ENCODE data around the gene THRA.

THRA gene

DNA sequence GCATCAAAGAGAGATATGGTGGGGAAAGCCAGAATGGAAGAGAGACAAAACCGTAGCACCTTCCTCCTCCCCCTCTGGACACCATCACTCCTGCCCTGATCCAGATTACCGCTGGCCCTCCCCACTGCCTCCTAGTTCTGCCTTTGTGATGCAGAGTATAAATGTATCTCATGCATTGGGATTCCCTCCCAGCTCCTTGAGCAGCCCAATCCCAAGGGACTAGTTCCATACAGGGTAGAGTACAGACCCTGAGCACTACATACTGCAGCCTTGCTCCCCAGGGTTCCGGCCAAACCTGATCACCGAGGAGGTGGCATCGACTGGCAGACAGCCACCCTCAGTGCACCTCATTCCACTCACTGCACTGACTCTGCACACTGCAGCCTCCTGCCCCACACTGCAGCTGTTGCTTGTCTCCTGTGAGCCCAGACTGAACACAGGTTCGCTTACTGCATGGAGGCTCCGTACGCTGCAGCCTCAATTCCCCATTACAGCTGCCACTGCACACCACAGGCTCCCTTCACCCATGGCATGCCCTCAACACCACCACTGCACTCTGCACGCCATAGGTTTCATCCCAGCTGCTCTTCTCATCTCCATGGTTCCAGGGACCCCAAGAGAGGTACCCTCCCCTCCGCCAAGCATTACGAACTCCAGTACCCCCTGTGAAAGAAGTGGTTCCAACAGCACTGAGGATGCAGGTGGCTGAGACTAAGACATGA lies 1.7 kb upstream of the THRA start:
- TF ChIP-seq, protein P1, sequence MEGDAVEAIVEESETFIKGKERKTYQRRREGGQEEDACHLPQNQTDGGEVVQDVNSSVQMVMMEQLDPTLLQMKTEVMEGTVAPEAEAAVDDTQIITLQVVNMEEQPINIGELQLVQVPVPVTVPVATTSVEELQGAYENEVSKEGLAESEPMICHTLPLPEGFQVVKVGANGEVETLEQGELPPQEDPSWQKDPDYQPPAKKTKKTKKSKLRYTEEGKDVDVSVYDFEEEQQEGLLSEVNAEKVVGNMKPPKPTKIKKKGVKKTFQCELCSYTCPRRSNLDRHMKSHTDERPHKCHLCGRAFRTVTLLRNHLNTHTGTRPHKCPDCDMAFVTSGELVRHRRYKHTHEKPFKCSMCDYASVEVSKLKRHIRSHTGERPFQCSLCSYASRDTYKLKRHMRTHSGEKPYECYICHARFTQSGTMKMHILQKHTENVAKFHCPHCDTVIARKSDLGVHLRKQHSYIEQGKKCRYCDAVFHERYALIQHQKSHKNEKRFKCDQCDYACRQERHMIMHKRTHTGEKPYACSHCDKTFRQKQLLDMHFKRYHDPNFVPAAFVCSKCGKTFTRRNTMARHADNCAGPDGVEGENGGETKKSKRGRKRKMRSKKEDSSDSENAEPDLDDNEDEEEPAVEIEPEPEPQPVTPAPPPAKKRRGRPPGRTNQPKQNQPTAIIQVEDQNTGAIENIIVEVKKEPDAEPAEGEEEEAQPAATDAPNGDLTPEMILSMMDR (IDR thresholded peaks at IDR 0.05; ENCODE audit: insufficient read depth, low read depth, low read length, missing control alignments): no peak
- no peak for DNase-seq (ENCODE audit: low read depth)
- no peak overlapping the region for H3K4me3 ChIP-seq (ENCODE audit: low read length)

DNA sequence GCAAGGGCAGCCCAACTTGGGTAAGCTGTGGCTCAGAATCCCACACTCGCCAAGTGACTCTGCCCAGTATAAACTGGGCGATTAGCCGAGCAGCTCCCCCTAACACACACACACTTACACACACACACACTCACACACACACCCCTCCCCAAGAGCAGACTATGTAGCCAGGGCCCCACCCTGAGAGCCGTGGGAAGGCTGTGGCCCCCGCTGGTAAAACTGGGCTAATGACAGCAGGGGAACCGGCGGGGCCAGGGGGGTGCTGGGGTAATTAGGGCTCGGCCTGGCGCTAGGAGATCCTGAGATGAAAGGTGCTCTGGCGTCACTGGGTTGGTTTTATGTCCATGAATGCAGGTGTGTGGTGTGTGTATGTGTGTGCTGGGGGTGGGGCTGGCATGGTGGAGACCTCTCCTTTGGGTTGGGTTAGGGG lies 1.1 kb upstream of the THRA start:
- DNase-seq (ENCODE audit: low read depth): no peak
- H3K4me3 ChIP-seq (ENCODE audit: low read length): no peak overlapping the region
- TF ChIP-seq, protein P1 (IDR thresholded peaks at IDR 0.05; ENCODE audit: insufficient read depth, low read depth, low read length, missing control alignments): no peak

DNA sequence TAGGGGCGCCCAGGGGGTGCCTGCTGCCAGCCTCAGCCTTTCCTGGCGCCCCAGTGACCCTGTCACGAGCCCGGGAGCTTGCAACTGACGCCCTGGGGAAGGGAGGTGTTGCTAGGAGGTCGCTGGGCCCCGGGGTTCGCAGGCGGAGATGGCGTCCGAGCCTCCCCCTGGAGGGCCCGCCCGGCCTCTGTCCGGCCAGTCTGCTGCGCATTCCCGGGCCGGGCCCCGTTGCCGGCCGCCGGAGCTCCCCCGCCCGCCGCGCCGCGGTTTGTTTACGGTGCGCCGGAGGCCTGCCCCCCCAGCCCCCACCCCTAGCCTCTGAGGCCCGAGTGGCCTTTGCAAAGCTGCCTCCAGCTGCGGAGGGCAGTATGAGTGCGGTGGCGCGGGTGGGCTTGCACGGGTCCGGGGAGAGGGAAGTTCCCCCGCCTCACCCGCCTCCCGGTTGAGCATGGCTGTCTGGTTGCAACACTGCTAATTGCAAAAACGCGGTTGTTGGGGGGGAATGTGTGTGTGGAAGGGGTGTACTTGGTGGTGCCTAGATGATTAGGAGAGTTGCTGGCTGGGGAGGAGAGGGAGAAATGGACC lies 514 bp downstream of the THRA start:
- DNase-seq (ENCODE audit: low read depth): peak; percentile 26
- TF ChIP-seq, protein P1 (IDR thresholded peaks at IDR 0.05; ENCODE audit: insufficient read depth, low read depth, low read length, missing control alignments): no peak
- peak overlapping the region; percentile 80 for H3K4me3 ChIP-seq (ENCODE audit: low read length)

DNA sequence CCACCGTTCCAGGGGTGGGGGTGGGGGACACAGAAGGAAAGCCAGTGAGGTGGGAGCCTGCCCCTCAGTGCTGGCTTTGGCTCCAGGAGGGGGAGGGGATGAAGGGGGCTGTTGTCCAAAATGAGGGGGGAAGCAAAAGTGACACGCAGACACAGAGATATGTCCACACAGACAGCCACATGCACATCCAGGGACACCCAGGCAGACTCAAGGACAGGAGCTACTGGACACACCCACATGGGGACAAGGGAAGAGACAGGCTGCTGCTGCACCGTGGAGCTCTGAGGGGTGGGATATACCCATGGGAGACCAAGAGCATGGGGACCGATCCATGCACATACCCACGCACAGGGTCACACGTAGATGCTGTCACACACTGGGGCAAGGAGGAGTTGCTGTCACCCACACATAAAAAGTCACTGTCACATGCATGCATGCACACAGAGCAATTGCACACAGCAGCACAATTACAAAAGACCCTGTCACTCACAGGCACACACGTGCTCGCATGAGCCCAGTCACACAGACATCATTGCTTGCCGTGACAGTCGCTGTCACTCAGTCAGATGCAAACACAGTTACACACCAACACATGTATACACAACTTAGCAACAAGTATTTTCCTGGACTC lies 1.3 kb downstream of the THRA start:
- DNase-seq (ENCODE audit: low read depth): no peak
- TF ChIP-seq, protein P1 (IDR thresholded peaks at IDR 0.05; ENCODE audit: insufficient read depth, low read depth, low read length, missing control alignments): no peak
- H3K4me3 ChIP-seq (ENCODE audit: low read length): peak overlapping the region; percentile 80

DNA sequence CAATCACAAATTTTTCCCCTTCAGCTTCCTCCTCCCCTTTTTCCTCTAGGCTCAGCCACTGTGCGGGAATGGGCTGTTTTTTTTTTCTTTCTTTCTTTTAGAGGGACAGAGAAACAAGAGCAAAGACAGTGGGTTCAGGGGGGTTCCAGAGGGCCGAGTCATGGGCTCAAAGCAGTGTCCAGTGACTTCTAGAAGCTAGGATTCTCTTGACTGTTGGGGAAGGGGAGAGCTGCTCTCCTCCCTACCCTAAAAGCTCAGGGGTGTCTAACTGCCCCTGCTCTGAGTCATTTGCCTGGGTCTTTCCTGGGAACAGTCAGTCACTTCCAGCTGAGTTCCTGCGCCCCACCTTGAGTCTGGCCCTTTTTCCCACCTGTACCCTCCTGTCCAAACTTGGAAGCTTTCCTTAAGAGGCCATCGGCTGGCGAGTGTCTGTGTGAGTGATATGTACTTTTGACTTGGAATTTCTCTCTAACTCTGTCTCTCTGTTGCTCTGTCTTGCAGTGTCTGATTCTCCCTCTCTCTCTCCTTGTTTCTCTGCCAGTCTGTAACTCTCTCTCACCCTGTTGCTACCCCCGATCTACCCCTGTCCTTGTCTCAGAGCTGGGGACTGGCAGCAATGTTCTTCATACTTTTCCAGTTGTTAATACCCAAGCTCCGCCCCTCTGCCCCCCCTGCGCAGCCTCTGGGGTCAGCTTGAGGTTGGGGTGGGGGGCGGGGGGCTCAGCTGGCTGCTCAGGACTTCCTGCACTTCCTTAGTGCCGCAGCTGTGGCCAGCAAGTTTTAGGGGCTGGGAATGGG lies 2.4 kb downstream of the THRA start:
- no peak for DNase-seq (ENCODE audit: low read depth)
- TF ChIP-seq, protein P1 (IDR thresholded peaks at IDR 0.05; ENCODE audit: insufficient read depth, low read depth, low read length, missing control alignments): no peak
- H3K4me3 ChIP-seq (ENCODE audit: low read length): no peak overlapping the region

DNA sequence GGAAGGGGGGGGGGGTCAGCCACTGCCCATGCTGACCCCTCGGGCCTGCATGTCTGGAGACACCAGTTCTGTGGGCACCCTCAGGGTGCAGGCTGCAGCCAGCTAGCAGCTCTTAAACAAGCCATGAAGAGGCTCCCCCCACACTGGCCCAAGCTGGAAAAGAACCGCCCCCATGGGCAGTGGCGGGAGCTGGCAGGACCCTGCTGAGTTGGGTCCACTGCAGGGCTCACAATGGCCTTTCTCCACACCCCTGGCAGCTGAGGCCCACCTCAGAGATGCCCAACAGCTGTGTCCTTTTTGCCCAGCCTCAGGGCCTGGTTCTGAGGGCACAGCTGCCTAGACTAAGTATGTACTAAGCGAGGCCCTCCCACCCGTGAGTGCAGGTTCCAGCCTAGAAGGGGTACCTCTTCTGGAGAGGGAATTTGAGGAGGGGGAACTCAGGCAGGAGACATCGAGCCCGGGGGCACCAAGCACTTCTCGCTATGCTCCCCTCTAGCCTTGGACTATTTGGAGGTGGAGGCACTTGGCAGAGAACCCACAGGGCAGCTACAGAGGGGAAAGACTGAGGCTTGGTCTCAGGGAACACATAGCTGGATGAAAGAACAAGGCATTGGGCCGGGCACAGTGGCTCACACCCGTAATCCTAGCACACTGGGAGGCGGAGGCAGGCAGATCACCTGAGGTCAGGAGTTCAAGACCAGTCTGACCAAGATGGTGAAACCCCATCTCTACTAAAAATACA lies 3.2 kb downstream of the THRA start:
- DNase-seq (ENCODE audit: low read depth): no peak
- H3K4me3 ChIP-seq (ENCODE audit: low read length): no peak overlapping the region
- TF ChIP-seq, protein P1 (IDR thresholded peaks at IDR 0.05; ENCODE audit: insufficient read depth, low read depth, low read length, missing control alignments): no peak
